Gastroesophageal sphincter (tissue), 4 donors: ENCODE data around the gene NECTIN1. TPM values are rescaled to one million over a fixed set of nuclear protein-coding genes. Genes with fewer than 3 reads are reported as not detected.

Source experiments
- ATAC-seq: fragments of 150-250 bp; one replicate; pipeline ENCODE4 v1.9.1; 2016; ENCODE audit warnings: mild to moderate bottlenecking, moderate library complexity
- H3K27ac ChIP-seq, 4 donors: fragments of 200-600 bp; sonication (generic) in 3 of 4; 1 replicate in 3 of 4; 2 replicates in 1 of 4; pipeline ENCODE4 v1.5.1; 2016 to 2019
- H3K27me3 ChIP-seq: fragments of 200-600 bp; sonication (generic); one replicate; pipeline ENCODE4 v1.5.1; 2019
- H3K36me3 ChIP-seq, 2 donors: fragments of 200-600 bp; sonication (generic); one replicate each; pipeline ENCODE4 v1.5.1; 2019; ENCODE audit warnings: control low read depth in 1 of 2
- H3K4me1 ChIP-seq, 3 donors: fragments of 200-600 bp; sonication (generic); 1 replicate in 2 of 3; 2 replicates in 1 of 3; pipeline ENCODE4 v1.5.1; 2016 to 2019; ENCODE audit warnings: control low read depth in 2 of 3
- H3K4me3 ChIP-seq, 2 donors: fragments of 200-600 bp; sonication (generic); one replicate each; pipeline ENCODE4 v1.5.1; 2019; ENCODE audit warnings: mild to moderate bottlenecking in 1 of 2, moderate library complexity in 1 of 2
- H3K9me3 ChIP-seq, 3 donors: fragments of 200-600 bp; sonication (generic); one replicate each; pipeline ENCODE4 v1.5.1; 2017 to 2019; ENCODE audit warnings: control low read depth in 2 of 3
- EP300 ChIP-seq: sonication (generic); formaldehyde crosslinking; IDR thresholded peaks from one replicate; pipeline ENCODE4 v1.6.1; 2017; ENCODE audit warnings: antibody characterized with exemption, mild to moderate bottlenecking
- POLR2A ChIP-seq, 2 donors: fragments of 450-650 bp; IDR thresholded peaks; one replicate each; pipeline ENCODE4 v1.6.1; 2017; ENCODE audit warnings: antibody characterized with exemption in 2 of 2, mild to moderate bottlenecking in 2 of 2, moderate library complexity in 1 of 2
- POLR2AphosphoS5 ChIP-seq: sonication (generic); formaldehyde crosslinking; IDR thresholded peaks from one replicate; pipeline ENCODE4 v1.6.1; 2017; ENCODE audit warnings: antibody characterized with exemption
- WGBS, 2 donors: methylation state at CpG; one replicate each; pipeline ENCODE4 v1.1.5; 2018; ENCODE audit warnings: low coverage in 1 of 2; 5-methylcytosine and 5-hydroxymethylcytosine counted together
- total RNA-seq, 4 donors: library from RNA; depleted of rRNA; stranded (reverse); fragments of >200 nt; gene quantifications; one replicate each; pipeline ENCODE4 v1.1.0, GENCODE V29; 2016
- TF ChIP-seq, protein P1 (sequence below), 4 experiments: fragments of 200-600 bp in 2 of 4; fragments of 450-650 bp in 2 of 4; sonication (generic) in 1 of 4; IDR thresholded peaks; one replicate each; pipeline ENCODE4 v1.5.1; 2017 to 2019; ENCODE audit warnings: antibody characterized with exemption in 4 of 4, mild to moderate bottlenecking in 2 of 4, moderate library complexity in 2 of 4

The NECTIN1 gene
- total RNA-seq, 4 donors from 2014 or later, result 2.6 to 7.1 (median 4.3) TPM

DNA sequence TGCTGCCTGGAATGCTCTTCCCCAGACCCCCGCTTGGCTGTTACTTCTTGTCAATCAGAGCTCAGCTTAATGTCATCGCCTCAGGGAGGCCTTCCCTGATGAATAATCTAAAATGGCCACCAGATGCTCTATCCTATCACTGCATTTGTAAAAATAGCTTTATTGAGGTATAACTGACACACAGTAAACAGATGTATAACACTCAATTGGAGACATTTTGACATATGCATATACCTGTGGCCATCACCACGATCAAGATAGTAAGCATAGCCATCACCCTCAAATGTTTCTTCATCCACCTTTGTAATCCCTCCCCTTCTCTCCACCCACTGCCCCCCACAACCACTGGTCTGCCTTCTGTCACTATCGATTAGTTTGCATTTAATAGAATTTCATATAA, 36.6 kb upstream of the NECTIN1 start:
- WGBS, 2 donors, result 68 to 86% methylated on average over 4 of the region's 4 CpGs
- no peak for TF ChIP-seq POLR2AphosphoS5
- TF ChIP-seq POLR2A (IDR thresholded peaks at IDR 0.05), result no peak
- ATAC-seq, result no peak

DNA sequence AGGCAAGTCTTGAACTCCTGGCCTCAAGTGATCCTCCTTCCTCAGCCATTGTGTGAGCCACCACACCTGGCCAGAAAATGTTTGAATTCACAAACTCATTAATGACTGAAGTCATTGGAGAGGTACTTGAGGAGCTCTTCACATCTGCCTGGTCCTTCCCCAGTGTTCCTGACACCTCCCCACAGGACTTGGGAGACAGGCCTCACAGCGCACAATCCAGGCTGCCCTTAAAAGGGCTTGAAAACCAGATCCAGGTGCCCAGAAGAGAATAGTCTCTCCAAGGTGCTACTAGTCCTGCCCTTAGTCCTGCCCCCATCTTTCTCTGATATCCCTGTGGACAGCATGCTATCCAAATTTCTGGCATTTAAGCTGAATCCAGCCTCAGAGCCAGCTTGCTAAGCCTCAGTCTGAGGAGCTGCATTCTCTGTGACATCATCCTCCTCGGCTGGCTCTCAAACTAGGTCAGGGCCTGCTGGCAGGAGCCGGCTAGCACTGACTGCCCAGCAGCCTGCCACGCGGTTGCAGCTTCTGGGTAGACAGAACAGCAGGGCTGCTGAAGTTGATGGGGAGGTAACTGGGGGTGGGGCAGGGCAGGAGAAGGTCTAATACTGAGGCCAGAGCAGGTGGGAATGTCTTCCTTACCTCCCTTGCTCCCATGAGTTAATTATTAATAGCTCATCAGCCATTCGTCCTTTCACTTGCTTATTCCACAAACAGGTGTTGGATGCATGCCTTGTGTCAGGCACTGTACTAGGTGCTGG, 35.3 kb upstream of the NECTIN1 start:
- H3K4me3 ChIP-seq, result no peak overlapping the region
- no peaks in the 10 kb centered on the region for H3K27me3 ChIP-seq
- peaks cover 0 to 12% (median 0%) of the 10 kb centered on the region in 3 donors for H3K4me1 ChIP-seq
- H3K36me3 ChIP-seq, result no peaks in the 10 kb centered on the region
- 0 to 13% methylated on average over 1 to 4 of the region's 6 CpGs for WGBS, 2 donors
- peak; percentile 93 for ATAC-seq
- peak overlapping the region in 3 of 4 donors; percentile 3 to 51 (median 41) for H3K27ac ChIP-seq
- no peaks in the 10 kb centered on the region for H3K9me3 ChIP-seq
- TF ChIP-seq POLR2AphosphoS5, result no peak
- TF ChIP-seq, protein P1, sequence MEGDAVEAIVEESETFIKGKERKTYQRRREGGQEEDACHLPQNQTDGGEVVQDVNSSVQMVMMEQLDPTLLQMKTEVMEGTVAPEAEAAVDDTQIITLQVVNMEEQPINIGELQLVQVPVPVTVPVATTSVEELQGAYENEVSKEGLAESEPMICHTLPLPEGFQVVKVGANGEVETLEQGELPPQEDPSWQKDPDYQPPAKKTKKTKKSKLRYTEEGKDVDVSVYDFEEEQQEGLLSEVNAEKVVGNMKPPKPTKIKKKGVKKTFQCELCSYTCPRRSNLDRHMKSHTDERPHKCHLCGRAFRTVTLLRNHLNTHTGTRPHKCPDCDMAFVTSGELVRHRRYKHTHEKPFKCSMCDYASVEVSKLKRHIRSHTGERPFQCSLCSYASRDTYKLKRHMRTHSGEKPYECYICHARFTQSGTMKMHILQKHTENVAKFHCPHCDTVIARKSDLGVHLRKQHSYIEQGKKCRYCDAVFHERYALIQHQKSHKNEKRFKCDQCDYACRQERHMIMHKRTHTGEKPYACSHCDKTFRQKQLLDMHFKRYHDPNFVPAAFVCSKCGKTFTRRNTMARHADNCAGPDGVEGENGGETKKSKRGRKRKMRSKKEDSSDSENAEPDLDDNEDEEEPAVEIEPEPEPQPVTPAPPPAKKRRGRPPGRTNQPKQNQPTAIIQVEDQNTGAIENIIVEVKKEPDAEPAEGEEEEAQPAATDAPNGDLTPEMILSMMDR (IDR thresholded peaks at IDR 0.05), result peak in 1 of 4 experiments; percentile 12

More for the DNA sequence above, 36.6 kb upstream of the NECTIN1 start:
- Histone ChIP-seq H3K36me3 (no peaks in the 10 kb centered on the region), H3K4me3 (no peak overlapping the region), H3K27ac (no peak overlapping the region), H3K27me3 (peaks cover 6% of the 10 kb centered on the region), H3K4me1 (peaks cover 0 to 12% (median 0%) of the 10 kb centered on the region in 3 donors), H3K9me3 (no peaks in the 10 kb centered on the region)

DNA sequence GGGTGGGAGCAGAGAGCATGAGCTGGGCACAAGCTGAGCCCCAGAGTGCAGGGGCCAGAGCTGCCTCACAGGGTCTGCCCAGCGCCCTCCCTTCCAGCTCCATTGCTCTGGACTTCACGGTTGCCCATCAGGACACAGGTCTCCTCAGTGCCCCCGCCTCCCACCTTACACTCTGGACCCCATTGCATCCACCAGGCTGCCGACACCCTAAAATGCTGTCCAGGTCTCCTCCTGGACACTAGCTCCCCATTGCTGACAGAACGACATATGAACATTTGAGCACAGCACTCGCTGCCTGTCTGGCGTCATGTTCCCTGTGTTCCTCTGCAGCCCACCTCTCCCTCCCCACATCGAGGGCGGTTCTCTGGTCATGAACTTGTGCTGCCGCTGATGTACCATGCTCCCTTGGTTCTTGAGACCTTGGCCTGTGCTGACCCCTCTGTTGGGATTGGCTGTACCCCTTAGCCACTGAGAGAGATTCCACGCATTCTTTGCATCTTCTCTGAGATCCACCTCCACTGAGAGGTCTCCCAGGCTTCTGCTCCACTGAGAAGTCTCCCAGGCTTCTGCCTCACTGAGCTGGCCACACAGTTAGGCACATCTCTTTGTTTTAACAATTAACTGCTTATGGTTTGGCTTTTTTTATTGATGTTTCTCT, 34.2 kb upstream of the NECTIN1 start:
- TF ChIP-seq POLR2AphosphoS5 (no peak), EP300 (no peak)
- no peak overlapping the region for H3K27ac ChIP-seq
- H3K4me3 ChIP-seq, result no peak overlapping the region
- WGBS, 2 donors, result 67 to 91% methylated on average over 3 to 8 of the region's 11 CpGs
- peaks cover 0 to 12% (median 0%) of the 10 kb centered on the region in 3 donors for H3K4me1 ChIP-seq
- H3K9me3 ChIP-seq, result no peaks in the 10 kb centered on the region
- ATAC-seq, result no peak
- no peaks in the 10 kb centered on the region for H3K27me3 ChIP-seq
- H3K36me3 ChIP-seq, result no peaks in the 10 kb centered on the region

GRCh38 chr11:119759747-119760412, 30.9 kb upstream of the NECTIN1 start:
- WGBS, 2 donors, result 75 to 81% methylated on average over 4 of the region's 5 CpGs

DNA sequence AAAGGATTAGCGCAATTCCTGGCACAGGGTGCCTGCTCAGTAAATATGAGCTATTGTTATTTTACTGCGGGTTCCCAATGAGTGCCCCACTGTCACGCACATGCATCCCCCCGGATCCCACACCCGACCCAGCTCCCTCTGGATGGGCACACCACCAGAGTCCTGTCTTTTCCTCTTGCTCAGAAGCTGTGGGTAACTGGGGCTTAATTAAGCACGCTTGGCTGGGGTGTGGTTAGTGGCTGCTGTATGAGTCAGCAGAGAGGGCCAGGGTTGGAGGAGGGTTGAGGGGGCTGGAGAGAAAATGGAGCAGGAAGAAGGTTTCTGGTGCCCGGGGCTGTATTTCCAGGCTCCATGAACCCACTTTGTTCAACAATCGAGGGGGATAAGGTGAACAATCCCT, 30.3 kb upstream of the NECTIN1 start:
- no peaks in the 10 kb centered on the region for H3K9me3 ChIP-seq
- no peak overlapping the region for H3K4me3 ChIP-seq
- WGBS, 2 donors, result 58 to 59% methylated on average over 2 to 6 of the region's 8 CpGs
- H3K27ac ChIP-seq, result no peak overlapping the region
- ATAC-seq, result no peak
- H3K36me3 ChIP-seq, result no peaks in the 10 kb centered on the region
- H3K4me1 ChIP-seq, result peaks cover 0 to 4% (median 0%) of the 10 kb centered on the region in 3 donors
- peaks cover 15% of the 10 kb centered on the region for H3K27me3 ChIP-seq
- TF ChIP-seq POLR2A (IDR thresholded peaks at IDR 0.05), result no peak
- no peak for TF ChIP-seq EP300
- no peak for TF ChIP-seq POLR2AphosphoS5
- TF ChIP-seq, protein P1 (IDR thresholded peaks at IDR 0.05), result no peak

More at GRCh38 chr11:119759747-119760412, 30.9 kb upstream of the NECTIN1 start:
- Histone ChIP-seq H3K4me3 (no peak overlapping the region), H3K36me3 (no peaks in the 10 kb centered on the region), H3K27me3 (peaks cover 10% of the 10 kb centered on the region), H3K27ac (no peak overlapping the region), H3K4me1 (peaks cover 0 to 9% (median 0%) of the 10 kb centered on the region in 3 donors), H3K9me3 (no peaks in the 10 kb centered on the region)
- ATAC-seq, result no peak
- TF ChIP-seq EP300, result no peak
- TF ChIP-seq POLR2A (IDR thresholded peaks at IDR 0.05), result no peak

GRCh38 chr11:119758291-119758690, 29.3 kb upstream of the NECTIN1 start:
- no peaks in the 10 kb centered on the region for H3K9me3 ChIP-seq
- no peak overlapping the region for H3K27ac ChIP-seq
- no peak overlapping the region for H3K4me3 ChIP-seq
- no peak for ATAC-seq
- H3K27me3 ChIP-seq, result peaks cover 26% of the 10 kb centered on the region
- no peaks in the 10 kb centered on the region for H3K36me3 ChIP-seq
- H3K4me1 ChIP-seq, result no peaks in the 10 kb centered on the region
- no peak for TF ChIP-seq POLR2AphosphoS5
- no peak for TF ChIP-seq POLR2A (IDR thresholded peaks at IDR 0.05)
- TF ChIP-seq EP300, result no peak
- TF ChIP-seq, protein P1 (IDR thresholded peaks at IDR 0.05), result no peak
- 0 to 16% methylated on average over 2 of the region's 2 CpGs for WGBS, 2 donors
